Endothelial cell (in vitro differentiated cells): ENCODE data around the gene SNRPE. TPM values are rescaled to one million over a fixed set of nuclear protein-coding genes. Genes with fewer than 3 reads are reported as not detected.

Experiments used
- DNase-seq: peaks from one replicate; pipeline ENCODE4 v3.0.0; 2021; ENCODE audit warnings: low spot score
- H3K27ac Mint-ChIP-seq: one replicate; pipeline ENCODE4 v1.8.0; 2021; ENCODE audit warnings: mixed read lengths, inconsistent platforms; ENCODE audit not compliant: unreplicated experiment
- H3K27me3 Mint-ChIP-seq: one replicate; pipeline ENCODE4 v1.8.0; 2021; ENCODE audit warnings: mild to moderate bottlenecking, moderate library complexity, mixed read lengths, inconsistent platforms; ENCODE audit not compliant: unreplicated experiment
- H3K36me3 Mint-ChIP-seq: one replicate; pipeline ENCODE4 v1.8.0; 2021; ENCODE audit warnings: mild to moderate bottlenecking, low read depth, mixed read lengths, inconsistent platforms; ENCODE audit not compliant: unreplicated experiment
- H3K4me1 Mint-ChIP-seq: one replicate; pipeline ENCODE4 v1.8.0; 2021; ENCODE audit warnings: mild to moderate bottlenecking, mixed read lengths, inconsistent platforms; ENCODE audit not compliant: unreplicated experiment
- H3K4me3 Mint-ChIP-seq: one replicate; pipeline ENCODE4 v1.8.0; 2021; ENCODE audit warnings: mild to moderate bottlenecking, mixed read lengths, inconsistent platforms; ENCODE audit not compliant: unreplicated experiment
- H3K9me3 Mint-ChIP-seq: one replicate; pipeline ENCODE4 v1.8.0; 2021; ENCODE audit warnings: mixed read lengths, inconsistent platforms; ENCODE audit not compliant: unreplicated experiment
- CTCF ChIP-seq: fragments of 200-600 bp; sonication (generic); IDR thresholded peaks from one replicate; pipeline ENCODE4 v1.5.0; 2021; ENCODE audit warnings: antibody characterized with exemption; ENCODE audit not compliant: unreplicated experiment
- total RNA-seq: library from RNA; stranded (reverse); fragmentation: NEBNext Ultra II Directional; extraction: Animal tissue kit (Norgen Biotek cat#: 25700); gene quantifications from one replicate; pipeline ENCODE4 v1.2.1, GENCODE V29; 2021; ENCODE audit not compliant: unreplicated experiment

The SNRPE gene
- total RNA-seq, 1 donor from 2014 or later, result 138 TPM

DNA sequence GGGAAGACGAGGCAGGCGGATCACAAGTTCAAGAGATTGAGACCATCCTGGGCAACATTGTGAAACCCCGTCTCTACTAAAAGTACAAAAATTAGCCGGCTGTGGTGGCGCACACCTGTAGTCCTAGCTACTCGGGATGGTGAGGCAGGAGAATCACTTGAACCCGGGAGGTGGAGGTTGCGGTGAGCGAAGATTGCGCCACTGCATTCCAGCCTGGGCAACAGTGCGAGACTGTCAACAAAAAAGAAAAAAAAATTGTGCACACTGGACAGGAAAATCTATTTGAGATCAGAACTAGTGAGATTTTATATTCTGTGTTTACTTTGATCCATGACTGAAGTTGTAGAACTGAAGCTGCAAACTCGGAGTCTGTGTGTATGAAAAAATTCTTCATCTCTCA is 40.2 kb downstream of the SNRPE start:
- no peak for DNase-seq
- Mint-ChIP-seq H3K27ac (no peak overlapping the region), H3K9me3 (no peaks in the 10 kb centered on the region), H3K4me3 (no peak overlapping the region), H3K4me1 (no peaks in the 10 kb centered on the region), H3K36me3 (no peaks in the 10 kb centered on the region), H3K27me3 (no peaks in the 10 kb centered on the region)
- no peak for TF ChIP-seq CTCF

- H3K4me1 Mint-ChIP-seq, result no peaks in the 10 kb centered on the region
- no peak for TF ChIP-seq CTCF
- H3K36me3 Mint-ChIP-seq, result no peaks in the 10 kb centered on the region
- no peak for DNase-seq
- no peak overlapping the region for H3K27ac Mint-ChIP-seq
- no peak overlapping the region for H3K4me3 Mint-ChIP-seq
- H3K9me3 Mint-ChIP-seq, result no peaks in the 10 kb centered on the region
- H3K27me3 Mint-ChIP-seq, result peaks cover 2% of the 10 kb centered on the region
Measured at GRCh38 chr1:203905275-203905674, 43.9 kb downstream of the SNRPE start.

GRCh38 chr1:203906932-203907331 is 45.5 kb downstream of the SNRPE start:
- Mint-ChIP-seq H3K4me1 (no peaks in the 10 kb centered on the region), H3K9me3 (no peaks in the 10 kb centered on the region), H3K27me3 (peaks cover 2% of the 10 kb centered on the region), H3K27ac (no peak overlapping the region), H3K4me3 (no peak overlapping the region), H3K36me3 (no peaks in the 10 kb centered on the region)
- TF ChIP-seq CTCF, result no peak
- no peak for DNase-seq

DNA sequence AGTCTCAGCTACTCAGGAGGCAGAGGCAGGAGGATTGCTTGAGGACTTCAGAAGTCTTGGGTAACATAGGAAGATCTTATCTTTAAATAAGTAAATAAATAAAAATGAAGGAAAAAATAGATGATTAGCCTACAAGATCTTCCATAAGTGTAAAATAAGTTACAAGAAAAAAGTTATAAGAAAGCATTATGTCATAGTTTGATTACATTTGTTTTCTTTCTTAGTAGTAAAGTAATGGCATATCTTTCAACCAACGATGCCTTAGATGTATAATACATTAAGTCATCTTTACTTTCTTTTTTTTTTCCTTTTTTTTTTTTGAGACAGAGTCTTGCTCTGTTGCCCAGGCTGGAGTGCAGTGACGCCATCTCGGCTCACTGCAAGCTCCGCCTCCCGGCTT is 46.5 kb downstream of the SNRPE start:
- Mint-ChIP-seq H3K4me1 (no peaks in the 10 kb centered on the region), H3K9me3 (no peaks in the 10 kb centered on the region), H3K36me3 (no peaks in the 10 kb centered on the region), H3K27ac (no peak overlapping the region), H3K4me3 (no peak overlapping the region), H3K27me3 (peaks cover 2% of the 10 kb centered on the region)
- TF ChIP-seq CTCF, result no peak
- no peak for DNase-seq

DNA sequence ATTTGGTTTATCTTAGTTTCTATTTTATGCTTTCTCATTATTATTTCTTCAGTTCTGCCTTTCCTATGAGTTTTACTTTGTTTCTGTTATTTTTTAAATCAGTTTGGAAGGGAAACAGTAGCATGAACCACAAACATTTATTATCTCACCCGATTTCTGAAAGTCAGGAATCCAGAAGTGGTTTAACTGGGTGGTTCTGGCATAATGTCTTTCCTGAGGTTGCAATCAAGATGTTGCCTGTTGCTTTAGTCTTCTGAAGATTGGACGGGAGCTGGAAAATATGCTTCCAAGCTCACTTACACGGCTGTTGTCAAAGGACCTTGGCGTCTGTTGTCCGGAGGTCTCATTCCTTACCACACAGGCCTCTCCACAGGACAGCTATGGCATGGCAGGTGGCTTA is 50.4 kb downstream of the SNRPE start:
- H3K4me1 Mint-ChIP-seq, result no peaks in the 10 kb centered on the region
- no peak for DNase-seq
- H3K27ac Mint-ChIP-seq, result no peak overlapping the region
- peaks cover 1% of the 10 kb centered on the region for H3K27me3 Mint-ChIP-seq
- no peaks in the 10 kb centered on the region for H3K36me3 Mint-ChIP-seq
- TF ChIP-seq CTCF, result no peak
- no peaks in the 10 kb centered on the region for H3K9me3 Mint-ChIP-seq
- no peak overlapping the region for H3K4me3 Mint-ChIP-seq
